MM.1S (cell line): ENCODE measurements around the gene IQUB.

Experiments
- DNase-seq: peaks from one replicate; pipeline ENCODE4 v3.0.0-alpha.2; 2015
- H2AFZ ChIP-seq: fragments of 300-600 bp; sonication (generic); 2 replicates; pipeline ENCODE4 v1.6.0; 2016; ENCODE audit warnings: antibody characterized with exemption, low read length
- H3F3A ChIP-seq: fragments of 300-600 bp; sonication (generic); 2 replicates; pipeline ENCODE4 v1.6.1; 2016; ENCODE audit warnings: mild to moderate bottlenecking, antibody characterized with exemption, low read length, moderate library complexity, mixed read lengths; ENCODE audit not compliant: insufficient read depth
- H3K27ac ChIP-seq: fragments of 300-600 bp; sonication (generic); 2 replicates; pipeline ENCODE4 v1.5.1; 2016; ENCODE audit warnings: mild to moderate bottlenecking, low read length
- H3K27me3 ChIP-seq: fragments of 300-600 bp; sonication (generic); replicated peaks from 2 replicates; pipeline ENCODE4 v1.6.0; 2016; ENCODE audit warnings: low read length; ENCODE audit not compliant: insufficient read depth
- H3K36me3 ChIP-seq: fragments of 300-600 bp; sonication (generic); replicated peaks from 2 replicates; pipeline ENCODE4 v1.6.1; 2016; ENCODE audit warnings: mild to moderate bottlenecking, low read length, mixed read lengths; ENCODE audit not compliant: insufficient read depth
- H3K4me1 ChIP-seq: fragments of 300-600 bp; sonication (generic); 2 replicates; pipeline ENCODE4 v1.6.1; 2016; ENCODE audit warnings: low read length, mixed read lengths
- H3K4me2 ChIP-seq: fragments of 300-600 bp; sonication (generic); 2 replicates; pipeline ENCODE4 v1.6.0; 2016; ENCODE audit warnings: low read depth, low read length
- H3K4me3 ChIP-seq: fragments of 300-600 bp; sonication (generic); 2 replicates; pipeline ENCODE4 v1.5.1; 2016; ENCODE audit warnings: low read length, mixed read lengths
- H3K79me2 ChIP-seq: fragments of 300-600 bp; sonication (generic); 2 replicates; pipeline ENCODE4 v1.6.1; 2016; ENCODE audit warnings: mixed run types, low read length, mixed read lengths
- H3K9ac ChIP-seq: fragments of 300-600 bp; sonication (generic); 2 replicates; pipeline ENCODE4 v1.6.1; 2016; ENCODE audit warnings: low read length, mixed read lengths
- H3K9me2 ChIP-seq: fragments of 300-600 bp; sonication (generic); replicated peaks from 2 replicates; pipeline ENCODE4 v1.6.1; 2016; ENCODE audit warnings: mild to moderate bottlenecking, low read length, mixed read lengths; ENCODE audit not compliant: insufficient read depth
- H3K9me3 ChIP-seq: fragments of 300-600 bp; sonication (generic); replicated peaks from 2 replicates; pipeline ENCODE4 v1.6.1; 2016; ENCODE audit warnings: mild to moderate bottlenecking, low read length, mixed read lengths; ENCODE audit not compliant: insufficient read depth
- H4K20me1 ChIP-seq: fragments of 300-600 bp; sonication (generic); 2 replicates; pipeline ENCODE4 v1.6.1; 2016; ENCODE audit warnings: mild to moderate bottlenecking, low read length, moderate library complexity, mixed read lengths; ENCODE audit not compliant: insufficient read depth
- CTCF ChIP-seq: fragments of 300-600 bp; sonication (generic); IDR thresholded peaks from 2 replicates; pipeline ENCODE4 v1.5.1; 2016; ENCODE audit warnings: antibody characterized with exemption, low read length, mixed read lengths
- EZH2 ChIP-seq: fragments of 300-600 bp; sonication (generic); optimal IDR thresholded peaks from 2 replicates; pipeline ENCODE3; 2017; ENCODE audit warnings: low read depth, mild to moderate bottlenecking, antibody characterized with exemption, low read length, mixed read lengths
- EZH2phosphoT487 ChIP-seq: fragments of 300-600 bp; sonication (generic); IDR thresholded peaks from 2 replicates; pipeline ENCODE4 v1.6.1; 2018; ENCODE audit warnings: antibody characterized with exemption, low read length

IQUB gene

DNA sequence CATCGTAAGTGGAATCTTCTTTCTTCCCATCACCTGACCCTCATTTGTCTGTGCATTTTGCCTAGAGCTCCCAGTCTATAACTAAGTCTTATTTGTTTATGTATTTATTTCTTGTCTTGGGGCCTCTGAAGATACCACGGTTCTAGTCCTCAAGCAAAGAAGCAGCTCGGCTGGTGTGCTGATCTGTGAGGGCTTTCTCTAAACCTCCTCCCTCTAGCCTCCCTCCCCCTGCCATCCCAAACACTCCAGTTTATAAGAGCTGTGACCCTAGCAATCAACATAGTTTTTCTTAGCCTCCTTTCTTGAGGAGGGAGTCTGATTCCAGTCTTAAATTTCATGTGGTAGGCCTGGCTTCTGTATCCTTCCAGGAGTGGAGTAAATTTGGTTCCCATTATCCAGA lies 38.9 kb upstream of the IQUB start:
- Histone ChIP-seq H3K27ac (no peak overlapping the region), H2AFZ (no peak overlapping the region), H3F3A (no peaks in the 10 kb centered on the region), H3K9me3 (no peaks in the 10 kb centered on the region), H3K9me2 (no peaks in the 10 kb centered on the region), H4K20me1 (no peaks in the 10 kb centered on the region), H3K79me2 (no peaks in the 10 kb centered on the region), H3K27me3 (no peaks in the 10 kb centered on the region), H3K9ac (no peak overlapping the region), H3K4me1 (no peaks in the 10 kb centered on the region), H3K36me3 (no peaks in the 10 kb centered on the region), H3K4me2 (no peak overlapping the region), H3K4me3 (no peak overlapping the region)
- TF ChIP-seq CTCF (no peak), EZH2 (no peak), EZH2phosphoT487 (no peak)
- no peak for DNase-seq

DNA sequence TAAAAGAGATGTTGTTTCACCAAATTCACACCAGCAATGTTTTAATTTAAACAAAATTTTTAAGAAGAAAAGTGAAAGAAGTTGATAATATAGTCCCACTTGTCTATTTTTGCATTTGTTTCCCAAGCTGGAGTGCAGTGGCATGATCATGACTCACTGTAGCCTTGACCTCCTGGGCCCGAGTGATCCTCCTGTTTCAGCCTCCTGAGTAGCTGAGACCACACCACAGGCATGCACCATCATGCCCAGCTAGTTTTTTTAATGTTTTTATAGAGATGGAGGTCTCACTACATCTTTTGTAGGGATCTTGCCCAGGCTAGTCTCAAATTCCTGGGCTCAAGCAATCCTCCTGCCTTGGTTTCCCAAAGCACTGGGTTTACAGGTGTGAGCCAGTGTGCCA lies 37.3 kb upstream of the IQUB start:
- Histone ChIP-seq H3F3A (no peaks in the 10 kb centered on the region), H3K27ac (no peak overlapping the region), H3K27me3 (no peaks in the 10 kb centered on the region), H3K9me2 (no peaks in the 10 kb centered on the region), H2AFZ (no peak overlapping the region), H3K4me1 (no peaks in the 10 kb centered on the region), H3K9ac (no peak overlapping the region), H3K79me2 (no peaks in the 10 kb centered on the region), H3K9me3 (no peaks in the 10 kb centered on the region), H3K4me2 (no peak overlapping the region), H3K4me3 (no peak overlapping the region), H3K36me3 (no peaks in the 10 kb centered on the region), H4K20me1 (no peaks in the 10 kb centered on the region)
- TF ChIP-seq EZH2 (no peak), EZH2phosphoT487 (no peak), CTCF (no peak)
- no peak for DNase-seq

DNA sequence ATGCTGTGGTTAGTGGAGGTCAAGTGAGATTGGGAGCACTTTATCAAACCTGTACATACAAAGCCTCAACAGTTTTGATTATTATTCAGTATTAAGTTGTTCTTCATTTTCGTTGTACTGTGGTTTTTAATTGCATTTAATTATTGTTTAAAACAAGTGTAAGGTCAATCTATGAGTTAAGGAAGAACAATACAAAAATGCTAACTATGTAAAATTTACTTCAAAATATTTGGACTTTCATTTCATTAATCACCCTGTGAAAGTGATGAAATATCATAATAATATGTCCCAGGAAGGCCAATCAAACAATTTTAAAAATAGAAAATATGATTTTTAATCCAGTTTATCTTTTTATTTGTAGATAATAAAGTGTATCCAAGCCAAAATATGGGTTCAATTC lies 36.8 kb upstream of the IQUB start:
- Histone ChIP-seq H2AFZ (no peak overlapping the region), H3K4me2 (no peak overlapping the region)

More for the DNA sequence above, 36.8 kb upstream of the IQUB start:
- Histone ChIP-seq H3K27ac (no peak overlapping the region), H3F3A (no peaks in the 10 kb centered on the region), H3K9me3 (no peaks in the 10 kb centered on the region), H3K79me2 (no peaks in the 10 kb centered on the region), H3K36me3 (no peaks in the 10 kb centered on the region), H3K9ac (no peak overlapping the region), H3K9me2 (no peaks in the 10 kb centered on the region), H3K4me3 (no peak overlapping the region), H3K27me3 (no peaks in the 10 kb centered on the region), H3K4me1 (no peaks in the 10 kb centered on the region), H4K20me1 (no peaks in the 10 kb centered on the region)
- no peak for DNase-seq
- TF ChIP-seq CTCF, result no peak
- no peak for TF ChIP-seq EZH2
- TF ChIP-seq EZH2phosphoT487, result no peak
